Thoracic aorta (tissue), 2 donors: Measurements from ENCODE around the gene RIC8A. TPM values are rescaled to one million over a fixed set of nuclear protein-coding genes. Genes with fewer than 3 reads are reported as not detected.
"Not testable (repeated sequence)": the region's sequence is repeated elsewhere in the genome, so short reads cannot be mapped to it uniquely, and the experiment has no call there.

Experiments
- ATAC-seq: fragments of 150-250 bp; one replicate; pipeline ENCODE4 v1.8.0; 2017; ENCODE audit warnings: low read depth; ENCODE audit not compliant: insufficient number of reproducible peaks, low FRiP score
- DNase-seq: peaks from one replicate; pipeline ENCODE4 v3.0.0-alpha.2; 2020; ENCODE audit warnings: low spot score
- H3K27ac ChIP-seq, 2 donors: fragments of 200-600 bp; sonication (generic); 1 replicate in 1 of 2; 2 replicates in 1 of 2; pipeline ENCODE4 v1.5.1; 2016; ENCODE audit warnings: mild to moderate bottlenecking in 2 of 2, moderate library complexity in 2 of 2
- H3K27me3 ChIP-seq: fragments of 200-600 bp; sonication (generic); replicated peaks from 2 replicates; pipeline ENCODE4 v1.6.0; 2016; ENCODE audit warnings: mild to moderate bottlenecking; ENCODE audit not compliant: insufficient read depth
- H3K36me3 ChIP-seq: fragments of 200-600 bp; sonication (generic); one replicate; pipeline ENCODE4 v1.5.1; 2016
- H3K4me1 ChIP-seq, 2 donors: fragments of 200-600 bp; sonication (generic); 1 replicate in 1 of 2; 2 replicates in 1 of 2; pipeline versions ENCODE4 v1.5.1 to v1.6.0; 2016; ENCODE audit warnings: low read depth in 2 of 2, mild to moderate bottlenecking in 1 of 2; ENCODE audit not compliant: control insufficient read depth in 1 of 2
- H3K4me3 ChIP-seq: fragments of 200-600 bp; sonication (generic); 2 replicates; pipeline ENCODE4 v1.5.1; 2016; ENCODE audit warnings: mild to moderate bottlenecking
- H3K9me3 ChIP-seq: fragments of 200-600 bp; sonication (generic); 2 replicates; pipeline ENCODE4 v1.5.1; 2016
- CTCF ChIP-seq: fragments of 200-600 bp; sonication (generic); IDR thresholded peaks from one replicate; pipeline ENCODE4 v1.5.1; 2019; ENCODE audit warnings: antibody characterized with exemption
- total RNA-seq, 2 donors: library from RNA; depleted of rRNA; stranded (reverse); fragments of >200 nt; gene quantifications; one replicate each; pipeline versions ENCODE4 v1.1.0 to v1.2.3, GENCODE V29; 2016

Gene RIC8A
- total RNA-seq, 2 donors from 2014 or later, result 79.4 to 102 TPM

- peaks cover 20 to 27% of the 10 kb centered on the region in 2 donors for H3K4me1 ChIP-seq
- peak overlapping the region; percentile 71 to 95 for H3K27ac ChIP-seq
- DNase-seq (no peak), ATAC-seq (no peak)
- no peaks in the 10 kb centered on the region for H3K27me3 ChIP-seq
- H3K36me3 ChIP-seq, result no peaks in the 10 kb centered on the region
- no peaks in the 10 kb centered on the region for H3K9me3 ChIP-seq
- H3K4me3 ChIP-seq, result peak overlapping the region; percentile 100
- no peak for TF ChIP-seq CTCF
Measured at GRCh38 chr11:235609-235996, 28.1 kb downstream of the RIC8A start.

- peak; percentile 31 for TF ChIP-seq CTCF
- peak within 1 kb of the TSS; percentile 95 to 97 for H3K27ac ChIP-seq
- no peaks in the 10 kb centered on the region for H3K27me3 ChIP-seq
- peaks cover 20 to 27% of the 10 kb centered on the region in 2 donors for H3K4me1 ChIP-seq
- peak within 1 kb of the TSS; percentile 100 for H3K4me3 ChIP-seq
- peaks cover 4% of the 10 kb centered on the region for H3K36me3 ChIP-seq
- H3K9me3 ChIP-seq, result no peaks in the 10 kb centered on the region
- ATAC-seq (peak; percentile 59), DNase-seq (peak; percentile 19)
Measured at GRCh38 chr11:235997-236773, 28.7 kb downstream of the RIC8A start, which contains the start of gene SIRT3. Gene SIRT3, minus strand, starts transcription at chr11:236342. Its CDS starts 14 bp downstream, at chr11:236328.

GRCh38 chr11:236774-237767 lies 29.6 kb downstream of the RIC8A start, which contains the start of gene PSMD13:
Gene PSMD13, plus strand, starts transcription at chr11:236976. Its CDS starts 74 bp downstream, at chr11:237050.
- peak within 1 kb of the TSS; percentile 95 to 97 for H3K27ac ChIP-seq
- peaks cover 8% of the 10 kb centered on the region for H3K36me3 ChIP-seq
- no peaks in the 10 kb centered on the region for H3K9me3 ChIP-seq
- ATAC-seq (peak; percentile 87), DNase-seq (peak; percentile 47)
- H3K27me3 ChIP-seq, result no peaks in the 10 kb centered on the region
- peak within 1 kb of the TSS; percentile 100 for H3K4me3 ChIP-seq
- peaks cover 20 to 27% of the 10 kb centered on the region in 2 donors for H3K4me1 ChIP-seq
- peak; percentile 21 for TF ChIP-seq CTCF

- DNase-seq, ATAC-seq, H3K4me3 ChIP-seq: not testable (repeated sequence)
Measured at GRCh38 chr11:238346-238745, 30.8 kb downstream of the RIC8A start.

GRCh38 chr11:240315-240714 lies 32.8 kb downstream of the RIC8A start:
- no peaks in the 10 kb centered on the region for H3K9me3 ChIP-seq
- H3K27ac ChIP-seq, result no peak overlapping the region
- peaks cover 25% of the 10 kb centered on the region for H3K36me3 ChIP-seq
- no peak overlapping the region for H3K4me3 ChIP-seq
- DNase-seq (no peak), ATAC-seq (no peak)
- H3K27me3 ChIP-seq, result no peaks in the 10 kb centered on the region
- no peak for TF ChIP-seq CTCF
- H3K4me1 ChIP-seq, result peaks cover 16 to 23% of the 10 kb centered on the region in 2 donors

More at GRCh38 chr11:238346-238745, 30.8 kb downstream of the RIC8A start:
- not testable (repeated sequence) for H3K27me3 ChIP-seq, H3K27ac ChIP-seq, H3K9me3 ChIP-seq
- Histone ChIP-seq H3K4me1 (peaks cover 20 to 27% of the 10 kb centered on the region in 2 donors), H3K36me3 (peaks cover 16% of the 10 kb centered on the region)
